GM21515 (cell line): Measurements from ENCODE around the gene LEP.

Source experiments
- ATAC-seq: cut with Tn5 transposase; IDR thresholded peaks from one replicate; pipeline ENCODE4 v1.9.1; 2021; ENCODE audit not compliant: unreplicated experiment

Gene LEP

DNA sequence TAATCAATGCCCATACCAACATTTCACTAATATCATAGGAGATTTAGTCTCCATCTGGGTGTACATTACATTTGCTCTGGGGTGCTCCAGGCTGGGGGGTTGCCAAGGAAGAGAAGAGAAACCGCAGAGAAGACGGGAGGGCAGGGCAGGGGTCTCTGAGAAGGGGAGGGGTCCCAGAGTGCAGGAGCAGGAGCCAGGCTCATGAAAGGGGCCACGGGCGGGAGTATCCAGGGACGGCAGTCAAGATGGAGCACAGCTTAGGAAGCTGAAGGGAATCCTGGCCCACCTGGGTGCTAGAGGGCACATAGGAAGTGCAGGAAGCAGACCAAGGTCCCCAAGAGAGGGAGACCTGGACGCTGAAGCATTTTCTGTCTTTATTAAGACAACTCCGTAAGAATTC is 2.2 kb downstream of the LEP start:
- ATAC-seq = no peak

DNA sequence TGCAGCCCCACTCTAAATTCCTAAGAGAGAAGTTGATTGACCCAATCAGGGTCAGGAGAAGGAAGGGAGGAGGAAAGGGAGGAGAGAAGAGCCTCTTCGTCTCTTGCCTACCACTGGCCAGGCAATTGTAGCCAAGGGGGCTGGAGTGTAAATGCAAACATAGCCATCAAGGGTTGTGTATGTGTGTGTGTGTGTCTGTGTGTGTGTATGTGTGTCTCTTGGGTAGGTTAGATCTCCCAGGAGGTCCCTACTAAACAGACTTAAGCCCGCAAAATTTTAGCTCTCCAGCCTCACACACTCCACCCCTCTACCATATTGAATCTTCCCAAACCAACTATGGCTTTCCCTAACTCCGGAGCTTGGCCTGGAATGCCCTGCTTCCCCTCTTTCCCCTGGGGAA is 3.8 kb downstream of the LEP start:
- ATAC-seq = no peak

DNA sequence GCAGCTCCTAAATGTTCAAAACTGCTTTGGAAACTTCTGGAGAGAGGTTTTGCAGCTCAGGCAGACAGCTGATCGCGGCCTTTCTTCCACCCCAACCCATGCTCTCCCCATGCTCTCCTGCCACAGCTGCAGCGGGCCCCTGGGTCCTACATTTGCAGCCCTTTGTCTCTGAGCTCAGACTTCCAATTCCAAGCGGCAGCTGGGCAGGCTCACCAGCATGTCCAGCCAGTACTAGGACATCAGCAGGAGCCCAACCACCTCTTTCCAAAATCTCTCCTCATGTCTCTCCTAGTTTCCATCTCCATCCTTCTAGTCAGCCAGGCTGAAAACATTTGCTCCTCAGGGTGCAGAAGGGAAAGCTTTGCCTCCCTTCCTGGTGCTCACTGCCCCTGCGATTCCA is 6.0 kb downstream of the LEP start:
- ATAC-seq = no peak

DNA sequence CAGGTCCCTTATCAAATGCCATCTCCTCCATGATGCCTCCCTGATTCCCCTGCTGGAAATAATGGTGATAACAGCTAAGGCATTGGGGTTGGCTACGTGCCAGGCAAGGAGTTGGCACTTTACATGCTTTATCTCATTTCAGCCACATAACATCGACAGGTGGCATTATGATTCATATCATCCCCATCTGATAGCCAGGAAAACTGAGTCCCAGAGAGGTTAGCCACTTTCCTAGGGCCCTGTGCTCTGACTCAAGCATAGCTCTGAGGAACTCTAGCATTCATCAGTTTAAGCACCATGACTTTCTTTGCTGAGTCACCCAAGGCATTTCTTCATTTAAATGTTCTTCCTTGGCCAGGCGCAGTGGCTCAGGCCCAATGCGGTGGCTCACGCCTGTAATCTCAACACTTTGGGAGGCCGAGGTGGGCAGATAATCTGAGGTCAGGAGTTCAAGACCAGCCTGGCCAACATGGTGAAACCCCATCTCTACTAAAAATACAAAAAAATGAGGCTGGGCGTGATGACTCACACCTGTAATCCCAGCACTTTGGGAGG is 6.6 kb downstream of the LEP start:
- ATAC-seq = no peak

DNA sequence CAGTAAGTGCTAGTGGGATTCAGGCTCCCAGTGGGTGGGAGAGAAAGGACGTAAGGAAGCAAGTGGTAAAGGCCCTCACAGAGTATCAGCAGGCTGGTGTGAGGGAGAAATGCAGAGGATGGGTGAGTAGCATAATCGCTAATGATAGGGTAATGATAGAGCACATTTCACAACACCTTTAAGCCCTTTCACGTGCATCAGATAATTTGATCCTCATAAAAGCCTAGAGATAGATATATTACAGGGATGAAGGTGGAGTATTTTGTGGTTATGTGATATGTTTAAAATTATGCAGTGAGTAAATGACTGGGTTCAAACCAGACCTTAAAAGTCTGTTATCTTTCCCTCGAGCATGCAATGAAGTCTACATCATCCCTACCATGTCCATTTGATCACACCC is 10.3 kb downstream of the LEP start:
- ATAC-seq = no peak

DNA sequence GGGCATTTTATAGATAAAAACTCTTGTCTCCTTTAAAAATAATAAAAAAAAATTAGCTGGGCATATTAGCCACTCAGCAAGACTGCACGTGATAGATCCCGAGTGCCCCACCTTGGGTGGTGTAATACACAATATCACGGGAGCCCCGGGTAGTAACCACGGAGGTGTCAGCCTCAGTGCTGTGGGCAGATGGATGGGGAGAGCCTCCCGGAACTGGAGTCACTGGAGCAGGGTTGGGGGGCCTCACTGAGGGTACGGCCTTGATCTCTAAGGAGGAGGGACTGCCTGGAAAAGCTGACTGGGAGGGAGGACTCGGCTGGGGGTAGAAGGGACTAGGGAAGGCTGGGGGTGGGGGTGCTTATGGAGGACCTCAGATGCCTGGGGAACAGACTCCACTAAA is 12.6 kb downstream of the LEP start:
- ATAC-seq = no peak

DNA sequence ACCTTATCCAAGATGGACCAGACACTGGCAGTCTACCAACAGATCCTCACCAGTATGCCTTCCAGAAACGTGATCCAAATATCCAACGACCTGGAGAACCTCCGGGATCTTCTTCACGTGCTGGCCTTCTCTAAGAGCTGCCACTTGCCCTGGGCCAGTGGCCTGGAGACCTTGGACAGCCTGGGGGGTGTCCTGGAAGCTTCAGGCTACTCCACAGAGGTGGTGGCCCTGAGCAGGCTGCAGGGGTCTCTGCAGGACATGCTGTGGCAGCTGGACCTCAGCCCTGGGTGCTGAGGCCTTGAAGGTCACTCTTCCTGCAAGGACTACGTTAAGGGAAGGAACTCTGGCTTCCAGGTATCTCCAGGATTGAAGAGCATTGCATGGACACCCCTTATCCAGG is 13.4 kb downstream of the LEP start:
- ATAC-seq = no peak

DNA sequence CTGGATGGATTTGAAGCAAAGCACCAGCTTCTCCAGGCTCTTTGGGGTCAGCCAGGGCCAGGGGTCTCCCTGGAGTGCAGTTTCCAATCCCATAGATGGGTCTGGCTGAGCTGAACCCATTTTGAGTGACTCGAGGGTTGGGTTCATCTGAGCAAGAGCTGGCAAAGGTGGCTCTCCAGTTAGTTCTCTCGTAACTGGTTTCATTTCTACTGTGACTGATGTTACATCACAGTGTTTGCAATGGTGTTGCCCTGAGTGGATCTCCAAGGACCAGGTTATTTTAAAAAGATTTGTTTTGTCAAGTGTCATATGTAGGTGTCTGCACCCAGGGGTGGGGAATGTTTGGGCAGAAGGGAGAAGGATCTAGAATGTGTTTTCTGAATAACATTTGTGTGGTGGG is 14.2 kb downstream of the LEP start:
- ATAC-seq = no peak

DNA sequence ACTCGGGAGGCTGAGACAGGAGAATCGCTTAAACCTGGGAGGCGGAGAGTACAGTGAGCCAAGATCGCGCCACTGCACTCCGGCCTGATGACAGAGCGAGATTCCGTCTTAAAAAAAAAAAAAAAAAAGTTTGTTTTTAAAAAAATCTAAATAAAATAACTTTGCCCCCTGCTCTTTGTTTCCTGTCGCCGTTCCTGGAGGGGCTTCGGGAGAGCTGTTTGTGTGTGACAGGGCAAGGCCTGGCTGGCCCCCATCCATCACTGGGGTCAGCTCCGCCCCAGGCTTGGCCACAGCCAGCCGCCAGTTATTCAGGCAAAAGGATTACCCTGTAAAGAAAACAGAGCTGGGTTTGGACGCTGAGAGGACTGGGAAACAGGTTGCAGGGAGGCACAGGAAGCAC is 16.4 kb downstream of the LEP start:
- no peak for ATAC-seq

DNA sequence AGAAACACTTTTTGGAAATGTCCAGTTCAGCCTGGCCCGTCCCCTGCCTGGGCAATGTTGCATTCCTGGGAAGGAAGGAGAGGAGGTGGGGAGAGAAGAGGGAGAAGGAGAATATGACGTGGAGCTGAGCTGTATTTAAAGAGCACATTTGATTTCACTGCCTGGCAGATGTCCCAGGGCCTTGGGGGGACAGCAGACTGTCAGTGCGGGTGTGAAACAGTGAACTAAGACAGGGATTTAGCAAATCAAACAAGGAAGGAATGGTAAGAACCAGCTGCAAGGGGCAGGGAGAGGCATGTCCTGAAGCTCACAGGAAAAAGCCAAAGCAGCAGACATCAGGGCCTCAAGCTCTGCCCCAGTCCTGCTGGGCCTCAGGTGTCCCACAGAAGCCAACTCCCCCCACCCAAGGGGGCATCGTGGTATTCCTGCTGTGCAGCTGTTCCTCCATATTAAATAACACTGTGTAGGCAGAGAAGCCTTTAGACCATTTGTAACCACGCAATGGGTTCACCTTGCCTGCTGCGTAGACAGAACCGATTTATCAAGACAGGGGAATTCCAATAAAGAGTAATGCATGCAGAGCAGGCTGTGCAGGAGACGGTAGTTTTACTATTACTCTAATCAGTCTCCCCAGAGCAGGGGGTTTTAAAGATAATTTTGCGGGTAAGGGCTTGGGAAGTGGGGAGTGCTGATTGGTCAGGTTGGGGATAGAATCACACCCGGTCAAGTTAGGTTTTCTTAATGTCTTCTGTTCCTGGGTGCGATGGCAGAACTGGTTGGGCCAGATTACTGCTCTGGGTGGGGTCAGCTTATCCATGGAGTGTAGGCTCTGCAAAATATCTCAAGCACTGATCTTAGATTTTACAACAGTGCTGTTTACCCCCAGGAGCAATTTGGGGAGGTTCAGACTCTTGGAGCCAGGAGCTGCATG is 18.3 kb downstream of the LEP start:
- no peak for ATAC-seq

DNA sequence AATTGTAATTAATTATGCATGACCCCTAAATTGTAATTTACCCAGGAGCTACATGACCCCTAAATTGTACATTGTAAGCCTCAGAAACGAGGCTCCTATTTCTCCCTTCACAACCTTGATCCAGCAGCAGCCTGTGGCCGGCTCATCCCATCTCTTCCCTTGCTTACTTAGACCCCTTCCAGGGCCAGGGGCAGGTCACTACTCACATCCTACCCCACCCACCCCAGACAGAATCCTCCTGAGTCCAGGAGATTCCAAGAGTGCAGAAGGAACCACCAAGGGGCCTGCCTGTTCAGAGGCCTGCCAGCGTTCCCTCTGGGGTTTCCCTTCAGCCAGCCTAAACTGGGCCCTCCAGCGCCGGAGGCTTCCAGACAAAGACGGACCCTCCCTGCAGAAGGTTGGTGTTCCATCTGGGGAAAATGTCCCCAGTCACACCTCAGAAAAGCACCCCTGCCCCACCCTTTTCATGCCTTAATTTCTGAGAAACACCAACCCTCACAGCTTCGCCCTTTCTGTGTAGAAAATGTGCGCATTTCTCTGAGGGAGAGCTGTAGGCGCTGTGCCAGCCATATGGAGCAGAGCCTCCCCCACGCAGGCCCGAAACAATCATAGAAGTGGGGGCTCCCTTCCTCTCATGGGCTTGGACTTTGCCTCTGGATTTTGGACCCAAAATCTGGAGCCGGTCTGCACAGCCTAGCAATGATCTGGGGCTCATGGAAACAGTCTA is 19.2 kb downstream of the LEP start:
- no peak for ATAC-seq

DNA sequence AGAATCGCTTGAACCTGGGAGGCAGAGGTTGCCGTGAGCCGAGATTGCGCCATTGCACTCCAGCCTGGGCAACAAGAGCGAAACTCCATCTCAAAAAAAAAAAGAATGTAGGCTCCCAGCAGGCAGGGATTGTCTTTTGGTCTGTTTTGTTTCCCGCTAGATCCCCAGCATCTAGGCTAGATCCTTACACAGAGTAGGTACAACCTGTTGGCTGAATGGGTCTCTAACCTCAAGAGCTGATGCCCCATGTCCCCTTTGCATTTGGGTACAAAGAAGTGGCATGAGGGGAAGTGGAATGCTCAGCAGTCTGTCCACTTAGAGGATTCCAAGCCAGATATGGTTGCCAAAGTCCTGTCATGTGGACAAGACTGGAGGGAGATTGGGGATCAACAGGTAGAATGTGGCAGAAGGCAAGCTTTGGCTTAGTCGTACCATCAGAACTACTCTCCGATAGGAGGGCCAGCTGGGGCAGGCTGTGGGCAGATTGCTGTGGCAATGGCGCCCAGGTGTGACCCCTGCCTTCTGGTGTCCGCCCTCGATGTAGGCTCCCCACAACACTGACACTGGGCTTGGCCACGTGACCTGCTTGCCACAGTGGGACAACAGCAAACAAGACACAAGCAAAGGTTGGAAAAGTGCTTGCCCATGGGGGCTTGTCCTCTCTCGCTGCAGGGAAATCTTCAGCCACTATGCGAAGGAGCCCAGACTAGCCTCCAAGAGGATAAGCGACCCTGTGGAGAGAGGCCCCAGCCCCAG is 21.4 kb downstream of the LEP start:
- no peak for ATAC-seq

DNA sequence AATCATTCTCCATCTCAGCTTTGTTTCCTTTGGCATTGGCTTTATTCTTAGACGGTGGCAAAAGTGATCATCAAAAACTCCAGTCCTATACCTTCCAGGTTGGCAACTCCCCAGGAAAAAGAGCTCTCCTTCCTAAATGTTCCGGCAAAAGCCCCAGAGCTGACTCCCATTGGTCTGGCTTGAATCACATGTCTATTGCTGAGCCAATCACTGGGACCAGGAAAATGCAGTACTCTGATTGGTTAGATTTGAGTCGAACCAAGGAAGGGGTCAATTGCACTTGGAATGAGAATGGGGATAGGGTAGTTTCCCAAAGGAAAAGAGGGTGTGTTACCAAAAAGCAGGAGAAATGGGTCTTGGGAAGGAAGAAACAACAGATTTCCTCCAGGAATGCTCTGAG is 22.3 kb downstream of the LEP start:
- no peak for ATAC-seq

DNA sequence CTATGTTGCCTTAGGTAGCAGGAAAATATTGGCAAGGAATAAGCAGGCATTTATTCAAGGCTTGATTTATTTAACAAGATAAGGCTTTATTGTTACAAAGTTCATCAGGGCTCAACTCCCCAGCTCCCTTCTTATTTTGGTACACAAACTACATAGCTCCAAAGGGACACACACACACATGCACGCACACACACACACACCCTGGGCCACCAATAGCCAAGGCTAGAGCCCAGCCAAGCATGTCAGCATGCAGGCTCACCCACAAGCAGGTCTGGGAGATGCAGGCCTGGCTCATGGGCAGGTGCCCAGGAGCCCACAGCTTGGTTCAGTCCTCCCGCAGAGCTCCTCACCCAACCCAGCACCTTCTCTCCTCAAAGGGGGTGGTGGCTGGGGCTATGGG is 23.4 kb downstream of the LEP start:
- no peak for ATAC-seq

DNA sequence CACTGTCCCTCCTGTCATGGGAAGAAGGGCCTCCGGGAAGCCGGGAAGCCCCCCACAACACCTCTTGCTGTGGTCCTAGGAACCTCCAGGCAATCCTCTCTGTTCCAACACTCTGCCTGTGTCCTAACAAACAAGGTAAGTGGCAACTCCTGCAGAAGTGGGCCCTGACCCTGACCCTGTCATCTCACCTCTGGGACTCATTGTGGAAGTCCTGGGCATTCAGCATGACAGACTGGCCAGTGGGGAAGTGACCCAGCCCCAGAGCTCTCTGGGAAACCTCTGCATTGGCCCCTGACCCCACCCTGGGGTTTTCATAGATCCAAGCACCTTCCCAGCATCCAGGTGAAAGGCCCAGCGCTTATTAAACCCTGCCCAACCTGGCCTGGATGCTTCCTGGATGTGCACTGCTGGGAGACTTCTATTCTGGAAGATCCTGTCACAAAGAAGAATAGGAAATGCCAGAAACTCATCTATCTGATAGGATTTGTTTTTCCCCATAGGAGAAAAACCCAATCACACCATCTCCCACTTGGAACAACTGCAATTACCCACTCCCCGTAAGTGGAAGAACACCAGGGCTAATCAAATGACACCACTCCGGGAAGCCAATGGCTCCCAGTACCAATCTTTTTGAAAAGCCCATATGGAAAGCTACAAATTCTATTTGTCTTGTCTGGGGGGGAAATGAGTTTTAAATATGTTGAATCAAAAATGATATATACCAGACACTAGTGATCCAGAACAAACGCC is 24.3 kb downstream of the LEP start:
- no peak for ATAC-seq

DNA sequence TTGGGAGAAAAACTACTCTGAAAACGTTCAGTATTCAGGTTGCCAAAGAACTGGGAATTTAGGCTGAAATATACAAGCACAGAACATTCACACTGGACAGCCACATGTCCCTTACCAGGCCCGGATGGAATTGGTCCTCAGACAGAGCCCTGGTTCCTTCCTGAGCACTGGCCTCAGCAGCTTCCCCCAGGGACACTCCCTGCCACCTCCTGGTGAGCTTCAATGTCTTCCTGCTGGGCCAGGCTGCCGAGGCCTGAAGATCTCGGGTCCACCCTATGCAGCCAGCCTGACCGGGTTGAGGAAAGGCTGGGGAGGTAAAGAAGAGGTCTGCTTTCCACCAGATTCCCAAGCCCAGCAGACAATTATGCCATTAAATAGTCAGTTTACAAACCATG is 24.8 kb downstream of the LEP start:
- ATAC-seq = no peak

DNA sequence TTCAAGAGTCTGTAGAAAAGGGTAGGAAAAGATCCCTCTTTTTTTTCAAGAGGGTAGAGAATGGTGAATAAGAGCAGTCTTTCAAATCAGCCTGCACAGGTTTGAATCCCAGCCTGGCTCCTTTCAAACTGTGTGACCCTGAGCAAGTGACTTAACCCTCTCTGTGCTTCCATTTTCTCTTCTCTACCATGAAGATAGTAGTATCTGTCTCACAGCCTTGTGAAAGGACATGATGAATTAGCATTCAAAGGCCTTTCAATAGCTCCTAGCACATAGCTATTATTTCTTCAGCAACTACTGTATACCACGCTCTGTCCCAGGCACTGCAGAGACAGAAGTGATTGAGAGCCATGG is 25.4 kb downstream of the LEP start:
- no peak for ATAC-seq

DNA sequence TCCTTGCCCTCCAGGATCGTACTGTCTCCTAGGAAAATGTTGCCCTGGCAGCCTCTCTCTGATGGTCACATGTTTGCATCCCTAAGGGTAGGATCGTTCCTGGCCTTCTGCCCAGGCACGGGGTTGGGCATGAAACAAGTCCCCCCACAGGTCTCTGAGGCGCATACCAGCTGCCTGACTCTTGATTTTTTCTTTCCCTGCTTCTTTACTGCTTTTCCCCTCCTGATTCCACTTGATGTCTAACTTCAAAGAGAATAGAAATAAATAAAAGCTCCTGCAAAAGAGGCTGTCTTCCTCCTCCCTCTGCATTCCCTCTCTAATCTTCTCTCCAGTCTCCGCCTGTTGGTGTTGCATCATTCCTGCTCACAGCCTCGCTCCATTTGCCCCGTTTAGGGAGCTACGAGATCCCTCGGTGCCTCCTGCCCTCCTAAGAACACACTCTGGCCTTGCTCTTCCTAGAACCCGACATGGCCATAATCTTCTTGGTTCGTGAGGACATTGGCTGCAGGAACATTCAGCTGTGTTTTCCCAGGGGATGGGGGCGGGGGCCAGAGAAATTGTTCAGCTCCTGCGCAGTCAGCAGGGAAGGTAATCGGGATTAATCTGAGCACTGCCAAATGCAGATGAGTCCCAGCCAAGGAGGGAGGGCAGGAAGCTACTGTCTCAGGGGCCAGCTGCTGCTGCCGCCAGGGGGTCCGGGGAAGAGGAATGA is 26.0 kb downstream of the LEP start:
- no peak for ATAC-seq

DNA sequence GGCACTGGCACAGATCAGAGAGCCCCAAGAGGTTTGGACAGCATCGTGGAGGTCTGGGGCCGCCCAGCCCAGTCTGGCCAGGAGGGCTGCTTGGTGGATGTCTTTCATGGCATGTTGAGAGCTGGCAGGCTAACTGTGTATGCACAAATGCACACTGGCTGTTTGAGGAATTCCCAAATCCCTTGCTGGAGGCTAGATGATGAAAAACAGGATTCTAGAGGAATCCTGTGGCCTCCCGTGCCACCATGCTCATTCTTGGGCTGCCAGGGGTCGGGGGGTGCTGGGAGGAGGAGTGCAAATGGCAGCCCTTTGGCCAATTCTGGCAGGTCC is 26.5 kb downstream of the LEP start:
- ATAC-seq = no peak

DNA sequence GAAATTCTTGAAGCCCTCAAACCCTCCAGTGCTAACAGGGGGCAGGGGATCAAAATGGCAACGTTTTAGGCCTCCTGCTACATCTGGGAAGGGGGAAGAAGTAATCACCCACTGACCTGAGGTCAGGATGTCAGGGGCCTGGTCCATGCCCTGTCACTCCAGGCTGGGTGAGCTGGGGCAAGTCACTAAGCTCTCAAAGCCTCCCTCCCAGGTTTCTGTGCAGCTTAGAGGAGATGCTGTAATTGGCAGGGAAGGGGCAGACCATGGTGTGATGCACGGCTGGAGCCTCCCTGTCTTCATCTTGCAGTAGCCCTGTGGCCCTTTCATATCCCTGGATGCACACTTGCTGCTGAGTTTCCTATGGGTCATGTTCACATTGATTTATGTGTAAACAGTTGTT is 27.2 kb downstream of the LEP start:
- ATAC-seq = no peak
